GM23338 (cell line): ENCODE measurements around the gene RBFOX1.

Experiments used
- CREB1 ChIP-seq: fragments of 250-450 bp; sonication (Bioruptor Pico); IDR thresholded peaks from 2 replicates; pipeline ENCODE4 v1.5.0; 2020; ENCODE audit warnings: low read depth, mild to moderate bottlenecking, moderate library complexity
- EZH2 ChIP-seq: fragments of 200-600 bp; sonication (generic); IDR thresholded peaks from one replicate; pipeline ENCODE4 v1.8.0; 2017; ENCODE audit warnings: antibody characterized with exemption, mild to moderate bottlenecking, low read depth; ENCODE audit not compliant: unreplicated experiment
- EZH2phosphoT487 ChIP-seq: fragments of 200-600 bp; sonication (generic); IDR thresholded peaks from one replicate; pipeline ENCODE4 v1.8.1; 2018; ENCODE audit warnings: antibody characterized with exemption; ENCODE audit not compliant: unreplicated experiment
- JUNB ChIP-seq: IDR thresholded peaks from one replicate; pipeline ENCODE4 v1.6.1; 2016; ENCODE audit warnings: antibody characterized with exemption; ENCODE audit not compliant: unreplicated experiment
- POLR2AphosphoS5 ChIP-seq: IDR thresholded peaks from 2 replicates; pipeline ENCODE4 v1.6.1; 2016; ENCODE audit warnings: antibody characterized with exemption, low read depth
- TF ChIP-seq, protein P1 (sequence below), 2 experiments: fragments of 200-600 bp in 1 of 2; sonication (generic) in 1 of 2; conservative IDR thresholded peaks; 2 replicates each; pipeline versions ENCODE4 v1.5.1 to v1.6.1; 2016 to 2017; ENCODE audit warnings: antibody characterized with exemption in 2 of 2, low read depth in 2 of 2, mild to moderate bottlenecking in 2 of 2, moderate library complexity in 1 of 2
- TF ChIP-seq, protein P2 (sequence below): IDR thresholded peaks from 2 replicates; pipeline ENCODE4 v1.6.1; 2016; ENCODE audit warnings: antibody characterized with exemption

DNA sequence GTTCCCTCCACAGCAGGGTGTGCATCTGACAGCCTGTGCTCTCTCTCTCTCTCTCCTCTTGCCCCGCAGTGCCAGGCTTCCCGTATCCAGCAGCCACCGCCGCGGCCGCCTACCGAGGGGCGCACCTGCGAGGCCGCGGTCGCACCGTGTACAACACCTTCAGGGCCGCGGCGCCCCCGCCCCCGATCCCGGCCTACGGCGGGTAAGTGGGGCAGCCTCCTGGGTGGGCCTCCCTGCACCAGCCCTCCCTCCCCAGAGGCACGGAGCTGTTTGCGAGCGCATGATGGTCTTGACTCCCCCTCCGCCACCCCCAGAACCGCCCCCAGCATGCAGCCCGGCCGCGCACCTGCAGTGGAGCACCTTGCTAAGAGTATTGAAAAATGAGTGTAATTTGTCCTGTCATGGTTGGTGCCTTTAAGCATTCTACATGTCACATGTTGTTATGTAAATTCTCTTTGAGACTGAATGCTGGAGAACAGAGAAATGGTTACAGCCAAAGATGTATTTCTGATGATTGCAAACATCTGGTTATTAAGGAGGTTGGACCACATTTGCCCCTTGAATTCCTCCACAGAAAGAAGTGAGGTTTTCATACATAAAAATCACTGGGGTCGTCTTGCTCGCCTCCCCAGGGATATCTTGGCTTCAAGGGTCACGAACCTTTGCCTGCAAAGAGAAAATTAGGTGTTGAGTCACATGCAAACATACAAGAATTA, 321.3 kb downstream of the RBFOX1 start:
- TF ChIP-seq EZH2 (no peak), JUNB (no peak), POLR2AphosphoS5 (no peak), EZH2phosphoT487 (no peak), CREB1 (CRISPR knock-in tag) (no peak)
- TF ChIP-seq, protein P1, sequence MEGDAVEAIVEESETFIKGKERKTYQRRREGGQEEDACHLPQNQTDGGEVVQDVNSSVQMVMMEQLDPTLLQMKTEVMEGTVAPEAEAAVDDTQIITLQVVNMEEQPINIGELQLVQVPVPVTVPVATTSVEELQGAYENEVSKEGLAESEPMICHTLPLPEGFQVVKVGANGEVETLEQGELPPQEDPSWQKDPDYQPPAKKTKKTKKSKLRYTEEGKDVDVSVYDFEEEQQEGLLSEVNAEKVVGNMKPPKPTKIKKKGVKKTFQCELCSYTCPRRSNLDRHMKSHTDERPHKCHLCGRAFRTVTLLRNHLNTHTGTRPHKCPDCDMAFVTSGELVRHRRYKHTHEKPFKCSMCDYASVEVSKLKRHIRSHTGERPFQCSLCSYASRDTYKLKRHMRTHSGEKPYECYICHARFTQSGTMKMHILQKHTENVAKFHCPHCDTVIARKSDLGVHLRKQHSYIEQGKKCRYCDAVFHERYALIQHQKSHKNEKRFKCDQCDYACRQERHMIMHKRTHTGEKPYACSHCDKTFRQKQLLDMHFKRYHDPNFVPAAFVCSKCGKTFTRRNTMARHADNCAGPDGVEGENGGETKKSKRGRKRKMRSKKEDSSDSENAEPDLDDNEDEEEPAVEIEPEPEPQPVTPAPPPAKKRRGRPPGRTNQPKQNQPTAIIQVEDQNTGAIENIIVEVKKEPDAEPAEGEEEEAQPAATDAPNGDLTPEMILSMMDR (conservative IDR thresholded peaks at IDR 0.05; ENCODE audit: low read depth in 2 of 2) = no peak
- TF ChIP-seq, protein P2, sequence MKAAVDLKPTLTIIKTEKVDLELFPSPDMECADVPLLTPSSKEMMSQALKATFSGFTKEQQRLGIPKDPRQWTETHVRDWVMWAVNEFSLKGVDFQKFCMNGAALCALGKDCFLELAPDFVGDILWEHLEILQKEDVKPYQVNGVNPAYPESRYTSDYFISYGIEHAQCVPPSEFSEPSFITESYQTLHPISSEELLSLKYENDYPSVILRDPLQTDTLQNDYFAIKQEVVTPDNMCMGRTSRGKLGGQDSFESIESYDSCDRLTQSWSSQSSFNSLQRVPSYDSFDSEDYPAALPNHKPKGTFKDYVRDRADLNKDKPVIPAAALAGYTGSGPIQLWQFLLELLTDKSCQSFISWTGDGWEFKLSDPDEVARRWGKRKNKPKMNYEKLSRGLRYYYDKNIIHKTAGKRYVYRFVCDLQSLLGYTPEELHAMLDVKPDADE = no peak
